ENCODE results near the gene GNLY. TPM values are rescaled to one million over a fixed set of nuclear protein-coding genes. Genes with fewer than 3 reads are reported as not detected.

The GNLY gene
- total and polyA plus RNA-seq, 2 of the 4 experiments (the other 2 are of a cell fraction) = not detected

DNA sequence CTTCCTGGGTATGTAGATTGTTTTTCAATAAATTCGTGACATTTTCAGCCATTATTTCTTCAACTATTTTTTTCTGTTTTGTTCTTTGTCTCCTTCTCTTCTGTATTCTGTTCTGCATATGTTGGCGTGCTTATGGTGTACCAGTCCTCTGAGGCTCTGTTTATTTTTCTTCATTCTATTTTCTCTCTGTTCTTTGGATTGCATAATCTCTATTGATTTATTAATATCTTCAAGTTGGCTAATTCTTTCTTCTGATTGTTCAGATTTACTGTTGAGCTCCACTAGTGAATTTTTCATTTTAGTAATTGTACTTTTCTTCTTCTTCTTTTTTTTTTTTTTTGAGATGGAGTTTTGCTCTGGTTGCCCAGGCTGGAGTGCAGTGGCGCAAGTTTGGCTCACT is 9.9 kb downstream of the GNLY start:
- Histone ChIP-seq H3K79me1 (ENCODE audit: low read depth in 1 of 2, low read length in 2 of 2) (no peaks in the 10 kb centered on the region), H3K4me1 (ENCODE audit: control insufficient read depth, insufficient read depth, low read length) (peaks cover 18% of the 10 kb centered on the region), H4K5ac (ENCODE audit: low read depth, low read length) (no peak overlapping the region), H3K9ac (ENCODE audit: low read depth, low read length) (no peak overlapping the region), H4K91ac (ENCODE audit: insufficient read depth, low read depth, low read length) (no peak overlapping the region), H4K8ac (ENCODE audit: low read depth in 2 of 2, low read length in 2 of 2) (no peak overlapping the region), H3K9me3 (ENCODE audit: control insufficient read depth, insufficient read depth, low read length) (no peaks in the 10 kb centered on the region), H3K56ac (ENCODE audit: extremely low read depth, insufficient read depth, low read length) (no peak overlapping the region), H2BK20ac (ENCODE audit: low read depth, low read length) (no peak overlapping the region), H2AK9ac (replicated peaks; ENCODE audit: low read depth, low read length, poor library complexity) (no peak overlapping the region), H3K18ac (ENCODE audit: low read depth, low read length) (no peak overlapping the region), H2BK15ac (ENCODE audit: low read depth, low read length) (no peak overlapping the region), H2BK120ac (ENCODE audit: low read depth, low read length) (peak overlapping the region; percentile 45; the same call in 1 of the 2 replicates), H3K9me1 (ENCODE audit: insufficient read depth, low read length) (no peaks in the 10 kb centered on the region), H3K4me2 (ENCODE audit: low read depth, low read length) (no peak overlapping the region), H2AFZ (replicated peaks; ENCODE audit: low read length, poor library complexity) (no peak overlapping the region), H3K27me3 (ENCODE audit: control insufficient read depth, insufficient read depth, low read length) (no peaks in the 10 kb centered on the region), H2BK5ac (ENCODE audit: low read depth, low read length, poor library complexity, severe bottlenecking) (no peak overlapping the region), H4K20me1 (ENCODE audit: insufficient read depth, low read length) (peaks cover 2% of the 10 kb centered on the region; the same call in 1 of the 2 replicates), H3K4me3 (ENCODE audit: insufficient read depth, low read depth, low read length) (no peak overlapping the region), H3K36me3 (ENCODE audit: control insufficient read depth, insufficient read depth, low read length) (no peaks in the 10 kb centered on the region), H3K27ac (ENCODE audit: insufficient read depth, low read length) (no peak overlapping the region), H3K14ac (replicated peaks; ENCODE audit: low read depth, low read length) (no peak overlapping the region), H3K23ac (ENCODE audit: low read depth, low read length) (no peak overlapping the region), H3K4ac (ENCODE audit: low read depth, low read length) (no peak overlapping the region), H2AK5ac (ENCODE audit: low read depth, low read length) (no peak overlapping the region)
- ChIA-PET POLR2A (ENCODE audit: unreplicated experiment) (no interaction called here), CTCF (interaction anchor here (0.6 kb wide), 1 partner anchor 271 kb away, joined by 3 read pairs; no protein-coding TSS in a partner anchor)
- TF ChIP-seq CEBPB (IDR thresholded peaks at IDR 0.05; ENCODE audit: low read depth, low read length) = peak; percentile 23; the same call in 1 of the 2 replicates
- TF ChIP-seq, protein P1, sequence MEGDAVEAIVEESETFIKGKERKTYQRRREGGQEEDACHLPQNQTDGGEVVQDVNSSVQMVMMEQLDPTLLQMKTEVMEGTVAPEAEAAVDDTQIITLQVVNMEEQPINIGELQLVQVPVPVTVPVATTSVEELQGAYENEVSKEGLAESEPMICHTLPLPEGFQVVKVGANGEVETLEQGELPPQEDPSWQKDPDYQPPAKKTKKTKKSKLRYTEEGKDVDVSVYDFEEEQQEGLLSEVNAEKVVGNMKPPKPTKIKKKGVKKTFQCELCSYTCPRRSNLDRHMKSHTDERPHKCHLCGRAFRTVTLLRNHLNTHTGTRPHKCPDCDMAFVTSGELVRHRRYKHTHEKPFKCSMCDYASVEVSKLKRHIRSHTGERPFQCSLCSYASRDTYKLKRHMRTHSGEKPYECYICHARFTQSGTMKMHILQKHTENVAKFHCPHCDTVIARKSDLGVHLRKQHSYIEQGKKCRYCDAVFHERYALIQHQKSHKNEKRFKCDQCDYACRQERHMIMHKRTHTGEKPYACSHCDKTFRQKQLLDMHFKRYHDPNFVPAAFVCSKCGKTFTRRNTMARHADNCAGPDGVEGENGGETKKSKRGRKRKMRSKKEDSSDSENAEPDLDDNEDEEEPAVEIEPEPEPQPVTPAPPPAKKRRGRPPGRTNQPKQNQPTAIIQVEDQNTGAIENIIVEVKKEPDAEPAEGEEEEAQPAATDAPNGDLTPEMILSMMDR (conservative IDR thresholded peaks at IDR 0.05; ENCODE audit: low read depth, low read length) = no peak
- dilution Hi-C loops (cut with HindIII; ENCODE audit: low sequenced_read_pairs, unreplicated experiment) = no loop called here
- in situ Hi-C loops (cut with MboI; ENCODE audit: low sequenced_read_pairs) = no loop called here
- WGBS, 2 experiments (ENCODE audit: extremely low coverage in 2 of 2, insufficient read length in 1 of 2) = 80% methylated on average over 1 of the region's 3 CpGs; no CpG with 5 or more reads in 1 of the 2 experiments
- intact Hi-C loops (cut with micrococcal nuclease) = no loop called here
- BruUV-seq (replicated peaks) = no TSS peak
- no peak for DNase-seq
- ATAC-seq (ENCODE audit: low read depth) = no peak

Measured in IMR-90 (cell line).